AG04449 (cell line): ENCODE results near the gene PAN3.

ENCODE experiments used
- CTCF ChIA-PET: fragments of 350-600 bp; formaldehyde crosslinking; extraction: SDS; loops from one replicate; lab custom pipeline; 2021; ENCODE audit warnings: antibody characterized with exemption; lab: Yijun Ruan, JAX
- POLR2A ChIA-PET: fragments of 400-600, 350-600 bp; formaldehyde crosslinking; extraction: SDS; loops from one replicate; lab custom pipeline; 2020; ENCODE audit warnings: antibody characterized with exemption, inconsistent platforms; lab: Yijun Ruan, JAX
- DNase-seq: peaks from one replicate; pipeline ENCODE4 v3.0.0-alpha.2; 2010; ENCODE audit warnings: low read depth, low spot score
- H3K4me3 ChIP-seq: 2 replicates; pipeline ENCODE4 v1.5.1; 2011; ENCODE audit warnings: low read depth, mild to moderate bottlenecking, control low read depth, low read length
- TF ChIP-seq, protein P1 (sequence below): IDR thresholded peaks from one replicate; pipeline ENCODE4 v1.5.1; 2011; ENCODE audit warnings: mild to moderate bottlenecking, moderate library complexity, low read length, control low read depth, inconsistent platforms; ENCODE audit not compliant: insufficient read depth; ENCODE audit errors: missing control alignments

Gene PAN3

DNA sequence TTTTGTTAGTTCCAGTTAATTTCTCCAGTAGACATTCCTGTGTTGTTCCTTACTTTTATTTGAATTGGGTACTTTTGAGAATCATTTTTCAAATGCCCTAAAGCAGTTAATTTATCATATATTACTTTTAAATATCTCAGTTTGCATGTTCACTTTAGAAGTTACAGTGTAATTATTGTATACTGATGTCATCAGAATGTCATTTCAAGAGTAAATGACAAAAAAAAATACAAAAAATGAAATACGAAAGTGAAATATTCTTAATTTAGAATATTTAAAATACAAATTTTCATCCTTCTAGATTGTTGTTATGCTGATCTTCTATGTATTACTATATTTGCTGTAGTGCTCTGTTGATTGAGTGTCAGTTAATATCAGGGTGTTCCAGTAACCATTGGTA, 114.2 kb downstream of the PAN3 start:
- DNase-seq: no peak
- CTCF ChIA-PET: no interaction called here
- TF ChIP-seq, protein P1, sequence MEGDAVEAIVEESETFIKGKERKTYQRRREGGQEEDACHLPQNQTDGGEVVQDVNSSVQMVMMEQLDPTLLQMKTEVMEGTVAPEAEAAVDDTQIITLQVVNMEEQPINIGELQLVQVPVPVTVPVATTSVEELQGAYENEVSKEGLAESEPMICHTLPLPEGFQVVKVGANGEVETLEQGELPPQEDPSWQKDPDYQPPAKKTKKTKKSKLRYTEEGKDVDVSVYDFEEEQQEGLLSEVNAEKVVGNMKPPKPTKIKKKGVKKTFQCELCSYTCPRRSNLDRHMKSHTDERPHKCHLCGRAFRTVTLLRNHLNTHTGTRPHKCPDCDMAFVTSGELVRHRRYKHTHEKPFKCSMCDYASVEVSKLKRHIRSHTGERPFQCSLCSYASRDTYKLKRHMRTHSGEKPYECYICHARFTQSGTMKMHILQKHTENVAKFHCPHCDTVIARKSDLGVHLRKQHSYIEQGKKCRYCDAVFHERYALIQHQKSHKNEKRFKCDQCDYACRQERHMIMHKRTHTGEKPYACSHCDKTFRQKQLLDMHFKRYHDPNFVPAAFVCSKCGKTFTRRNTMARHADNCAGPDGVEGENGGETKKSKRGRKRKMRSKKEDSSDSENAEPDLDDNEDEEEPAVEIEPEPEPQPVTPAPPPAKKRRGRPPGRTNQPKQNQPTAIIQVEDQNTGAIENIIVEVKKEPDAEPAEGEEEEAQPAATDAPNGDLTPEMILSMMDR: no peak

DNA sequence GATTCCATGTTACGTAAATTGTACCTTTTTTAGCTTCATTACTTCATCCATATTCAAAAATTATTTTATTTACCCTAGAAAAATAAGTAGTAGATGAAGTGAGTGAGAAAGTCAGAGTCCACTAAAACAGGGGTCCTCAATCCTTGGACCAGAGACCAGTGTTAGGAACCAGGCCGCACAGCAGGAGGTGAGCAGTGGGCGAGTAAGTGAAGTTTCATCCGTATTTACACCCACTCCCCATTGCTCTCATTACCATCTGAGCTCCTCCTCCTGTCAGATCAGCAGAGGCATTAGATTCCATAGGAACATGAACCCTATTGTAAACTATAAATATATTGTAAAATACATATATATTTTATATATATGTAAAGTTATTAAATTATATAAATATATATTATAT, 119.0 kb downstream of the PAN3 start:
- TF ChIP-seq, protein P1: no peak
- CTCF ChIA-PET: no interaction called here
- no peak overlapping the region for H3K4me3 ChIP-seq
- POLR2A ChIA-PET: no interaction called here
- DNase-seq: no peak

More for the DNA sequence above, 114.2 kb downstream of the PAN3 start:
- POLR2A ChIA-PET: no interaction called here
- H3K4me3 ChIP-seq: no peak overlapping the region

DNA sequence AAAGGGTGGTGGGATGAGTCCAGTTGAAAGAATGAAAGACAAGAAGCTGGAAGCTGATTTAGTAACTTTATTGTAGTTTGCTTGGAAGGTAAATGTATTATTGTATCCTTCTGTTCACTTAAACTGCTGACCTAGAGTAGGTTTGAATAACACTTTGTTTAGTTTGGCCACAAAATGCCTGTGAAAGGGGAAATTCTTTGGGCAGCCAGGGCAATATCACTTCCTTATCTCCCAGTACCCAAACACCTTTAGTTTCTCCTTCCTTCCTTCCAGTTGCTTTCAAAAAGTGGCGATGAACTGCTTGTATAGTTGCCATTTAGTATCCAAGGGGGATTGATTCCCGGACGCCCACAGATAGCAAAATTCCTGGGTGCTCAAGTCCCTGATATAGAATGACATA, 120.1 kb downstream of the PAN3 start:
- TF ChIP-seq, protein P1: no peak
- DNase-seq: no peak
- no peak overlapping the region for H3K4me3 ChIP-seq
- ChIA-PET CTCF (no interaction called here), POLR2A (no interaction called here)

DNA sequence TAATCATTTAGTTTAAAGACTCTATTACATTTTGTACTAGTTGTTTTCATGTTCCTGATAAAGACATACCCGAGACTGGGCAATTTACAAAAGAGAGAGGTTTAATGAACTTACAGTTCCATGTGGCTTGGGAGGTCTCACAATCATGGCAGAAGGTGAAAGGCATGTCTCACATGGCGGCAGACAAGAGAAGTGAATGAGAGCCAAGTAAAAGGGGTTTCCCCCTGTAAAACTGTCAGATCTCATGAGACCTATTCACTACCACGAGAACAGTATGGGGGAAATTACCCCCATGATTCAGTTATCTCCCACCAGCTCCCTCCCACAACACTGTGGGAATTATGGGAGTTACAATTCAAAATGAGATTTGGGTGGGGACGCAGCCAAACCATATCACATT, 129.2 kb downstream of the PAN3 start:
- ChIA-PET POLR2A (no interaction called here), CTCF (no interaction called here)
- DNase-seq: no peak
- H3K4me3 ChIP-seq: no peak overlapping the region
- TF ChIP-seq, protein P1: no peak

DNA sequence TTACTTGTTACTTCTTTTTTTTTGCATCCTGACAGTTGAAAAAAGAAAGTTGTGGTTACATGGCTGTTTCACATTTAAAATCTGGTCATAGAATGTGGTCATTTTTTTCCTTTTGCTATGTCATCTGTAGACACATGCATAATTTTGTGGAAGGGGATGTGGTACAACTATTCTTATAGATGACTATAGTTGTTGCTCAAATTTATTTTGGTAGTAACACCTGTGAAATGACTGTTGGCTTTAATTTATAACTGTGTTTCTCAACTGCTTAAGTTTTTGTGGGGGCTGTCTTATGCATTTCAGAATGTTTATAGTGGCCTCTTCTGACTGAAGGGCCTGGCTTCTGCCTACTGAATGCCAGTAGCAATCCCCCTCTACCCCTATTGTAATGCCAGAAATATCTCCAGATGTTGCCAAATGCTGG, 130.5 kb downstream of the PAN3 start:
- TF ChIP-seq, protein P1: no peak
- ChIA-PET POLR2A (no interaction called here), CTCF (no interaction called here)
- H3K4me3 ChIP-seq: no peak overlapping the region
- DNase-seq: no peak

DNA sequence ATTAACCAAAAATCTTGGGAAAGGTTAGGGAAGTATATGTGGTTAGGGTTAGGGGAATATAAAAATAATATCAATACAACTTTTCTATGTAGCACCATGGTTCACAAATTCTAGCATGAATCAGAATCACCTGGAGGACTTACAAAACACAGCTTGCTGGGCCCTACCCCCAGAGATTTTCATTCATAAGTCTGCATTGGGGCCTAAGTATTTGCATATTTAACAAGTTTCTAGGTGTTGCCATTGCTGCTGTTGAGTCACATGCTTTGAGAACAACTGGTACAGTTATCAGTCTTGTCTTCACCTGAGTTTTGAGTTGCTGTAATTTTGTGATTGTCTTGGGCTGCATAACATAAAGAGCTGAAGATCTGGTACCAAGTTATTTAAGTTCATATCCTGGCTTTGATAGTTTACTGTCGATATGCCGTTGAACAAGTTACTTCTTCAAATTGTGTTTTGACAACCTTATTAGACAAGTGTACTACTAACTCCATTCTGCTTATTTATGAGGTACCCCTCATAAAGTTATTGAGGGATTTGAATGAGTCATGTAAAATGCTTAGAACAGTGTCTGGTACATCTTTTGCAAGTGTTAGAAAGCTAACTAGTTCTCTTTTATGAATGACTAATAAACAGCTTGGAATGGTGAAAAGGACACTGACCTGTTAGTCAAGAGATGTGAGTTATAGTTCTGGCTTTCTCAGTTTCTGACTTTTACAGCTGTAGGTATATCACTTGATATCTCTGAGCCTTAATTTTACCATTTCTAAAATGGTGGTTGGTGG, 132.9 kb downstream of the PAN3 start:
- no peak for DNase-seq
- TF ChIP-seq, protein P1: no peak
- no peak overlapping the region for H3K4me3 ChIP-seq
- POLR2A ChIA-PET: no interaction called here
- CTCF ChIA-PET: interaction anchor here (1.0 kb wide), 1 partner anchor 525 kb away, joined by 3 read pairs; no protein-coding TSS in a partner anchor
